ENCODE measurements around the gene AGFG2.

GRCh38 chr7:100568896-100569844, 30.2 kb downstream of the AGFG2 start:
- TF ChIP-seq CTCF (IDR thresholded peaks at IDR 0.05) (peak; percentile 74), TCF7L2 (IDR thresholded peaks at IDR 0.05; ENCODE audit: low read depth, low read length) (no peak)

All from Panc1 (cell line).